ENCODE results near the gene MCMBP. TPM values are rescaled to one million over a fixed set of nuclear protein-coding genes. Genes with fewer than 3 reads are reported as not detected.
A peak's percentile ranks its signal among the peaks of the same experiment; 100 is the strongest.

The MCMBP gene
- total and polyA plus RNA-seq, 3 donors from 2014 or later: 42.3 to 47.9 (median 47.4) TPM

GRCh38 chr10:119859420-119860258 lies 13.0 kb downstream of the MCMBP start:
- no peak for DNase-seq
- no peaks in the 10 kb centered on the region for H3K9me3 ChIP-seq
- no peak overlapping the region for H3K4me3 ChIP-seq
- intact Hi-C loops (cut with DNase I; ENCODE audit: low total_unique reads): no loop called here
- H3K27me3 ChIP-seq: no peaks in the 10 kb centered on the region
- H3K27ac ChIP-seq: no peak overlapping the region
- H3K4me1 ChIP-seq: no peaks in the 10 kb centered on the region
- no peak for TF ChIP-seq POLR2A (IDR thresholded peaks at IDR 0.05)
- TF ChIP-seq, protein P1, sequence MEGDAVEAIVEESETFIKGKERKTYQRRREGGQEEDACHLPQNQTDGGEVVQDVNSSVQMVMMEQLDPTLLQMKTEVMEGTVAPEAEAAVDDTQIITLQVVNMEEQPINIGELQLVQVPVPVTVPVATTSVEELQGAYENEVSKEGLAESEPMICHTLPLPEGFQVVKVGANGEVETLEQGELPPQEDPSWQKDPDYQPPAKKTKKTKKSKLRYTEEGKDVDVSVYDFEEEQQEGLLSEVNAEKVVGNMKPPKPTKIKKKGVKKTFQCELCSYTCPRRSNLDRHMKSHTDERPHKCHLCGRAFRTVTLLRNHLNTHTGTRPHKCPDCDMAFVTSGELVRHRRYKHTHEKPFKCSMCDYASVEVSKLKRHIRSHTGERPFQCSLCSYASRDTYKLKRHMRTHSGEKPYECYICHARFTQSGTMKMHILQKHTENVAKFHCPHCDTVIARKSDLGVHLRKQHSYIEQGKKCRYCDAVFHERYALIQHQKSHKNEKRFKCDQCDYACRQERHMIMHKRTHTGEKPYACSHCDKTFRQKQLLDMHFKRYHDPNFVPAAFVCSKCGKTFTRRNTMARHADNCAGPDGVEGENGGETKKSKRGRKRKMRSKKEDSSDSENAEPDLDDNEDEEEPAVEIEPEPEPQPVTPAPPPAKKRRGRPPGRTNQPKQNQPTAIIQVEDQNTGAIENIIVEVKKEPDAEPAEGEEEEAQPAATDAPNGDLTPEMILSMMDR (IDR thresholded peaks at IDR 0.05): peak in 2 of 3 experiments; percentile 21 to 58
- peaks cover 3% of the 10 kb centered on the region for H3K36me3 ChIP-seq (ENCODE audit: low read depth, missing control alignments)
- WGBS, 2 donors: 64 to 77% methylated on average over 1 of the region's 1 CpG

DNA sequence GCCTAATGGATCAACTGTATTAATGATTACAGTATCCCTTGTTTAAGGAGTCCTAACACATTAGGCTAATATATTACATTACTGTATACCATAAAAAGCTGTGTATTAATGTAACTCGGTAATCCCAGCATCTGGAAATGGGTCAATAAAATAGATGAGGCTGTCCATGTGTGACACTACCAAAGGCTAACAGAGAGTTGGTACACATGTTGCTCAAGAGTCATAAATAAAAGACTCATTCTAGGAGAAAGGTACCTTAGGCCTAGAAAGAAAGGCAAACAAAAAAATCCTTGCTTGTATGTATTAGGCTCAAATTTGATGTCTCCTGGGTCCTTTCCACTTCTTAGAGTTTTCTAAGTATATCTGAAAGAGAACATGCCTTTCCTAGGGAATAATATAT lies 14.6 kb downstream of the MCMBP start:
- H3K36me3 ChIP-seq (ENCODE audit: low read depth, missing control alignments): peaks cover 3% of the 10 kb centered on the region
- H3K9me3 ChIP-seq: no peaks in the 10 kb centered on the region
- no peaks in the 10 kb centered on the region for H3K4me1 ChIP-seq
- no peak for DNase-seq
- intact Hi-C loops (cut with DNase I; ENCODE audit: low total_unique reads): no loop called here
- 76 to 95% methylated on average over 1 of the region's 1 CpG for WGBS, 2 donors
- no peaks in the 10 kb centered on the region for H3K27me3 ChIP-seq
- TF ChIP-seq POLR2A (IDR thresholded peaks at IDR 0.05): no peak
- TF ChIP-seq, protein P1 (IDR thresholded peaks at IDR 0.05): no peak
- H3K27ac ChIP-seq: no peak overlapping the region
- no peak overlapping the region for H3K4me3 ChIP-seq

- Histone ChIP-seq H3K4me1 (no peaks in the 10 kb centered on the region), H3K36me3 (ENCODE audit: low read depth, missing control alignments) (peaks cover 3% of the 10 kb centered on the region), H3K27me3 (no peaks in the 10 kb centered on the region), H3K27ac (no peak overlapping the region), H3K4me3 (no peak overlapping the region), H3K9me3 (no peaks in the 10 kb centered on the region)
- no peak for DNase-seq
- WGBS, 2 donors: 62 to 71% methylated on average over 1 of the region's 1 CpG
- no peak for TF ChIP-seq POLR2A (IDR thresholded peaks at IDR 0.05)
- TF ChIP-seq, protein P1 (IDR thresholded peaks at IDR 0.05): no peak
- intact Hi-C loops (cut with DNase I; ENCODE audit: low total_unique reads): no loop called here
Observed at GRCh38 chr10:119853574-119853973, 19.1 kb downstream of the MCMBP start.

- 92 to 97% methylated on average over 6 of the region's 6 CpGs for WGBS, 2 donors
- Histone ChIP-seq H3K9me3 (no peaks in the 10 kb centered on the region), H3K36me3 (ENCODE audit: low read depth, missing control alignments) (peaks cover under 1% of the 10 kb centered on the region), H3K27me3 (no peaks in the 10 kb centered on the region), H3K4me1 (no peaks in the 10 kb centered on the region), H3K27ac (no peak overlapping the region), H3K4me3 (no peak overlapping the region)
- intact Hi-C loops (cut with DNase I; ENCODE audit: low total_unique reads): no loop called here
- TF ChIP-seq, protein P1 (IDR thresholded peaks at IDR 0.05): no peak
- no peak for TF ChIP-seq POLR2A (IDR thresholded peaks at IDR 0.05)
- no peak for DNase-seq
Observed at GRCh38 chr10:119852822-119853221, 19.8 kb downstream of the MCMBP start.

GRCh38 chr10:119852277-119852676 lies 20.4 kb downstream of the MCMBP start:
- DNase-seq: no peak
- Histone ChIP-seq H3K4me3 (no peak overlapping the region), H3K27me3 (no peaks in the 10 kb centered on the region), H3K9me3 (no peaks in the 10 kb centered on the region), H3K36me3 (ENCODE audit: low read depth, missing control alignments) (no peaks in the 10 kb centered on the region), H3K4me1 (no peaks in the 10 kb centered on the region), H3K27ac (no peak overlapping the region)
- WGBS, 2 donors: 84 to 95% methylated on average over 6 of the region's 6 CpGs
- TF ChIP-seq POLR2A (IDR thresholded peaks at IDR 0.05): no peak
- TF ChIP-seq, protein P1 (IDR thresholded peaks at IDR 0.05): no peak
- intact Hi-C loops (cut with DNase I; ENCODE audit: low total_unique reads): no loop called here

Measured in testis (tissue), 3 donors.